H1 (cell line): ENCODE measurements around the gene CLASP2. TPM values are rescaled to one million over a fixed set of nuclear protein-coding genes. Genes with fewer than 3 reads are reported as not detected.

Source experiments
- ATF2 ChIP-seq: IDR thresholded peaks from 2 replicates; pipeline ENCODE4 v1.6.1; 2012; ENCODE audit warnings: low read length, inconsistent platforms
- EZH2 ChIP-seq: fragments of 200-600 bp; sonication (generic); IDR thresholded peaks from 2 replicates; pipeline ENCODE4 v1.7.1; 2012; ENCODE audit warnings: low read depth, mild to moderate bottlenecking, moderate library complexity, low read length, inconsistent platforms; ENCODE audit not compliant: severe bottlenecking
- GTF2F1 ChIP-seq: IDR thresholded peaks from 2 replicates; pipeline ENCODE4 v1.6.1; 2012; ENCODE audit warnings: low read depth, low read length, improper control_type of control experiment, borderline replicate concordance
- HDAC2 ChIP-seq, 2 experiments: fragments of 300-600 bp in 1 of 2; sonication (generic) in 1 of 2; IDR thresholded peaks; 2 replicates each; pipeline ENCODE4 v1.6.1; 2011 to 2012; ENCODE audit warnings: low read depth in 2 of 2, low read length in 2 of 2, mild to moderate bottlenecking in 2 of 2, moderate library complexity in 2 of 2, borderline replicate concordance in 1 of 2, inconsistent platforms in 1 of 2
- JUND ChIP-seq: IDR thresholded peaks from 2 replicates; pipeline ENCODE4 v1.6.1; 2011; ENCODE audit warnings: mild to moderate bottlenecking, improper control_type of control experiment, low read length
- SIN3A ChIP-seq, 2 experiments: IDR thresholded peaks in 1 of 2; conservative IDR thresholded peaks in 1 of 2; 2 replicates each; pipeline ENCODE4 v1.6.1; 2011 to 2012; ENCODE audit warnings: low read length in 2 of 2, improper control_type of control experiment in 1 of 2, low read depth in 1 of 2, mild to moderate bottlenecking in 1 of 2
- SIRT6 ChIP-seq: IDR thresholded peaks from one replicate; pipeline ENCODE4 v1.7.1; 2012; ENCODE audit warnings: low read length, inconsistent platforms
- polyA plus RNA-seq, 7 experiments: library from polyadenylated mRNA; depleted of rRNA in 3 of 7; stranded (reverse) in 5 of 7; unstranded in 2 of 7; fragments of >200 nt in 5 of 7; fragments of 200-250 nt in 2 of 7; gene quantifications; 1 replicate in 5 of 7; 2 replicates in 1 of 7; 4 replicates in 1 of 7; pipeline versions ENCODE4 v1.2.1 to v1.2.3, GENCODE V29; 2011 to 2013; ENCODE audit warnings: missing spikeins in 2 of 7, mixed read lengths in 2 of 7
- total RNA-seq: library from RNA; stranded (reverse); fragmentation: NEBNext Ultra II Directional; extraction: Animal tissue kit (Norgen Biotek cat#: 25700); gene quantifications from 2 replicates; pipeline ENCODE4 v1.2.1, GENCODE V29; 2021

CLASP2 gene
- total and polyA plus RNA-seq, 2 of the 8 experiments (the other 6 are each of a cell fraction or from before 2014, with no cell fraction given): 21.7 to 58.0 TPM

GRCh38 chr3:33658621-33658990, 59.4 kb downstream of the CLASP2 start (continued):
- TF ChIP-seq HDAC2 (IDR thresholded peaks at IDR 0.05; ENCODE audit: borderline replicate concordance in 1 of 2, low read depth in 2 of 2, low read length in 2 of 2): no peak
- no peak for TF ChIP-seq GTF2F1
- TF ChIP-seq ATF2: no peak
- TF ChIP-seq EZH2: no peak
- TF ChIP-seq SIRT6: no peak
- no peak for TF ChIP-seq SIN3A (conservative IDR thresholded peaks at IDR 0.05 in 1 of 2, IDR thresholded peaks at IDR 0.05 in 1 of 2; ENCODE audit: low read depth in 1 of 2, low read length in 2 of 2)
- TF ChIP-seq JUND: no peak
